HEK293 (cell line): ENCODE data around the gene GABRR1.
A peak's percentile ranks its signal among the peaks of the same experiment; 100 is the strongest.

Experiments
- CTCF ChIA-PET: fragments of 350-600 bp; formaldehyde crosslinking; extraction: SDS; loops from one replicate; lab custom pipeline; 2021; ENCODE audit warnings: antibody characterized with exemption; lab: Yijun Ruan, JAX
- POLR2A ChIA-PET: fragments of 300-600 bp; formaldehyde crosslinking; extraction: SDS; loops from one replicate; lab custom pipeline; 2020; ENCODE audit warnings: antibody characterized with exemption, inconsistent platforms; lab: Yijun Ruan, JAX
- H3K27ac ChIP-seq: fragments of 200-500 bp; sonication (Bioruptor generic); 2 replicates; pipeline ENCODE4 v1.5.1; 2014; ENCODE audit warnings: low read depth, low read length, control low read depth, inconsistent platforms; ENCODE audit errors: extremely low read depth
- H3K36me3 ChIP-seq, 2 experiments: fragments of 200-500 bp in 1 of 2; sonication (Bioruptor generic) in 1 of 2; 1 replicate in 1 of 2; 2 replicates in 1 of 2; pipeline ENCODE4 v1.5.1; 2014 to 2017; ENCODE audit warnings: inconsistent platforms in 2 of 2, low read length in 2 of 2; ENCODE audit not compliant: control insufficient read depth in 2 of 2, insufficient read depth in 1 of 2
- H3K4me1 ChIP-seq: fragments of 200-500 bp; sonication (Bioruptor generic); 2 replicates; pipeline ENCODE4 v1.5.1; 2014; ENCODE audit warnings: mild to moderate bottlenecking, low read length, inconsistent platforms; ENCODE audit not compliant: control insufficient read depth, insufficient read depth
- H3K4me3 ChIP-seq: 2 replicates; pipeline ENCODE4 v1.5.1; 2011; ENCODE audit warnings: low read depth, mild to moderate bottlenecking, control low read depth, low read length, moderate library complexity
- H3K9me3 ChIP-seq: fragments of 200-500 bp; sonication (Bioruptor generic); 2 replicates; pipeline ENCODE4 v1.5.1; 2014; ENCODE audit warnings: low read depth, low read length, inconsistent platforms; ENCODE audit not compliant: control insufficient read depth, insufficient read depth
- FEZF1 ChIP-seq: fragments of 450-650 bp; formaldehyde crosslinking; IDR thresholded peaks from 2 replicates; pipeline ENCODE4 v1.5.1; 2016; ENCODE audit warnings: missing biosample characterization, missing genetic modification characterization
- GLIS1 ChIP-seq: fragments of 450-650 bp; formaldehyde crosslinking; IDR thresholded peaks from 2 replicates; pipeline ENCODE4 v1.5.1; 2016; ENCODE audit warnings: missing biosample characterization, missing genetic modification characterization
- KLF9 ChIP-seq: fragments of 450-650 bp; formaldehyde crosslinking; IDR thresholded peaks from 2 replicates; pipeline ENCODE4 v1.5.1; 2016; ENCODE audit warnings: missing biosample characterization, missing genetic modification characterization, low read depth
- MEIS1 ChIP-seq: sonication (generic); formaldehyde crosslinking; IDR thresholded peaks from 2 replicates; pipeline ENCODE4 v1.8.1; 2022; ENCODE audit warnings: missing genetic modification reagents, mild to moderate bottlenecking, borderline replicate concordance
- SCRT2 ChIP-seq: fragments of 450-650 bp; formaldehyde crosslinking; IDR thresholded peaks from 2 replicates; pipeline ENCODE4 v1.5.1; 2016; ENCODE audit warnings: missing biosample characterization, missing genetic modification characterization
- SETDB1 ChIP-seq: IDR thresholded peaks from one replicate; pipeline ENCODE4 v1.6.1; 2017; ENCODE audit warnings: mild to moderate bottlenecking, low read length, moderate library complexity, mixed read lengths; ENCODE audit not compliant: insufficient read length
- SP7 ChIP-seq: fragments of 450-650 bp; formaldehyde crosslinking; IDR thresholded peaks from 2 replicates; pipeline ENCODE4 v1.5.1; 2016; ENCODE audit warnings: missing biosample characterization, missing genetic modification characterization
- ZFHX2 ChIP-seq: fragments of 450-650 bp; formaldehyde crosslinking; conservative IDR thresholded peaks from 2 replicates; pipeline ENCODE4 v1.5.1; 2016; ENCODE audit warnings: missing biosample characterization, missing genetic modification characterization
- ZNF112 ChIP-seq: fragments of 450-650 bp; formaldehyde crosslinking; IDR thresholded peaks from 2 replicates; pipeline ENCODE4 v1.5.0; 2017; ENCODE audit warnings: missing biosample characterization, missing genetic modification characterization
- ZNF18 ChIP-seq: fragments of 450-650 bp; formaldehyde crosslinking; IDR thresholded peaks from 2 replicates; pipeline ENCODE4 v1.5.1; 2016; ENCODE audit warnings: missing biosample characterization, missing genetic modification characterization
- ZNF184 ChIP-seq: fragments of 450-650 bp; IDR thresholded peaks from 2 replicates; pipeline ENCODE4 v1.5.1; 2018; ENCODE audit warnings: missing biosample characterization, mild to moderate bottlenecking, missing genetic modification characterization
- ZNF248 ChIP-seq: fragments of 450-650 bp; formaldehyde crosslinking; IDR thresholded peaks from 2 replicates; pipeline ENCODE4 v1.5.1; 2017; ENCODE audit warnings: missing biosample characterization, missing genetic modification characterization
- ZNF335 ChIP-seq: fragments of 450-650 bp; formaldehyde crosslinking; conservative IDR thresholded peaks from 2 replicates; pipeline ENCODE4 v1.5.1; 2016; ENCODE audit warnings: missing biosample characterization, missing genetic modification characterization
- ZNF341 ChIP-seq: fragments of 450-650 bp; formaldehyde crosslinking; IDR thresholded peaks from 2 replicates; pipeline ENCODE4; 2016; ENCODE audit warnings: low read depth, missing biosample characterization, missing genetic modification characterization
- ZNF350 ChIP-seq: fragments of 450-650 bp; formaldehyde crosslinking; IDR thresholded peaks from 2 replicates; pipeline ENCODE4 v1.5.0; 2017; ENCODE audit warnings: missing biosample characterization, mild to moderate bottlenecking, missing genetic modification characterization
- ZNF449 ChIP-seq: fragments of 450-650 bp; formaldehyde crosslinking; IDR thresholded peaks from 2 replicates; pipeline ENCODE4 v1.5.1; 2017; ENCODE audit warnings: missing biosample characterization, mild to moderate bottlenecking, missing genetic modification characterization, moderate library complexity
- ZNF530 ChIP-seq: fragments of 450-650 bp; formaldehyde crosslinking; IDR thresholded peaks from 2 replicates; pipeline ENCODE4 v1.5.1; 2016; ENCODE audit warnings: low read depth, missing biosample characterization, missing genetic modification characterization
- ZNF561 ChIP-seq: fragments of 450-650 bp; IDR thresholded peaks from 2 replicates; pipeline ENCODE4 v1.5.1; 2018; ENCODE audit warnings: missing biosample characterization, missing genetic modification characterization, borderline replicate concordance
- ZNF660 ChIP-seq: fragments of 450-650 bp; IDR thresholded peaks from 2 replicates; pipeline ENCODE4 v1.5.1; 2018; ENCODE audit warnings: missing biosample characterization, mild to moderate bottlenecking, missing genetic modification characterization
- ZNF677 ChIP-seq: fragments of 450-650 bp; IDR thresholded peaks from 2 replicates; pipeline ENCODE4 v1.5.0; 2018; ENCODE audit warnings: missing biosample characterization, mild to moderate bottlenecking, missing genetic modification characterization, moderate library complexity
- ZNF837 ChIP-seq: fragments of 450-650 bp; formaldehyde crosslinking; IDR thresholded peaks from 2 replicates; pipeline ENCODE4 v1.5.1; 2016; ENCODE audit warnings: missing biosample characterization, missing genetic modification characterization
- TF ChIP-seq, protein P1 (sequence below): fragments of 450-650 bp; formaldehyde crosslinking; IDR thresholded peaks from 2 replicates; pipeline ENCODE4 v1.5.1; 2016; ENCODE audit warnings: missing biosample characterization, missing genetic modification characterization
- TF ChIP-seq, protein P2 (sequence below): fragments of 450-650 bp; formaldehyde crosslinking; IDR thresholded peaks from 2 replicates; pipeline ENCODE4 v1.5.1; 2017; ENCODE audit warnings: missing biosample characterization, missing genetic modification characterization
- TF ChIP-seq, protein P3 (sequence below): fragments of 450-650 bp; IDR thresholded peaks from 2 replicates; pipeline ENCODE4 v1.5.1; 2018; ENCODE audit warnings: missing biosample characterization, missing genetic modification characterization
- TF ChIP-seq, protein P4 (sequence below): fragments of 450-650 bp; formaldehyde crosslinking; optimal IDR thresholded peaks from 2 replicates; pipeline ENCODE3; 2016; ENCODE audit warnings: missing biosample characterization, mild to moderate bottlenecking, missing genetic modification characterization
- TF ChIP-seq, protein P5 (sequence below): fragments of 450-650 bp; formaldehyde crosslinking; IDR thresholded peaks from 2 replicates; pipeline ENCODE4 v1.5.1; 2017; ENCODE audit warnings: missing biosample characterization, missing genetic modification characterization

The GABRR1 gene

DNA sequence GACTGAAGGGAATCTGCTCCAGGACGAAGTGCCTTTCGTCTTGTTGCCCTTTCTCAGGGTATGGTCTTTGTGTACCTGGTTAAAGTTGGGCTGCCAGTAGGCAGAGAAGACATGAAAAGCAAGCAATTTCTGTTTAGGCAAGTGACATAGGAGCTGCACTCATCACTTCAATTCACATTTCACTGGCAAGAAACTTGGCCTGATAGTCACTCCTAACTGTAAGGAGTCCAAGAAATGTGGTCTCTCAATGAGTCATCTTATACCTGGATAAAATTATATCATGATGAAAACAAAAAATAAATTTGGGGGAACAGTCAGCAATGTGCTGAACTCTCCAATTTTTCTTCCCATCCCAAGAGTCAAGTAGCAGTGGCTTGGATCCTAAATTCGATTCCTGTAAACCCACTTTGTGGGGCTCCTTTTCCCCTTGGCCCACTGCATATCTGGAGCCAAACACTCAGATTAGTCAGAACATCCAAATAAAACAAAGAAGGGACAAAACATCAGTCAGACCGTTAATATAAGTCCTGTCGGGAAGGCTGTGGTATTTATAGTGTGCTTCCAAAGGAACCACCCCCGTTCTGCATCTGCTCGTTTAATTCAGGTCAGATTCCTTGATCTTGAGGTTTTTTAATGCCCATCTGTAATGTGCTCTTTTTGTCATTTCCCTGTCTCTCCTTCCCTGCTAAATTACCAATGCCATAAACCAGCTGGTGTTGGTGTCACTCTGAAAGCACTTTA is 5.0 kb upstream of the GABRR1 start:
- Histone ChIP-seq H3K27ac (no peak overlapping the region), H3K4me3 (no peak overlapping the region), H3K36me3 (no peaks in the 10 kb centered on the region), H3K4me1 (peaks cover 6% of the 10 kb centered on the region; the same call in 1 of the 2 replicates), H3K9me3 (no peaks in the 10 kb centered on the region)
- TF ChIP-seq ZFHX2 (tag by site-specific recombination) (no peak), ZNF837 (tag by site-specific recombination) (no peak), ZNF112 (tag by site-specific recombination) (no peak), ZNF660 (tag by site-specific recombination) (0 out of 2 replicates have a peak, but pooled peaks have one; percentile 30), ZNF561 (tag by site-specific recombination) (no peak), ZNF449 (tag by site-specific recombination) (0 out of 2 replicates have a peak, but pooled peaks have one; percentile 9), FEZF1 (tag by site-specific recombination) (peak; percentile 78), GLIS1 (no peak), ZNF677 (tag by site-specific recombination) (no peak), ZNF184 (tag by site-specific recombination) (0 out of 2 replicates have a peak, but pooled peaks have one; percentile 7), ZNF530 (tag by site-specific recombination) (no peak), SP7 (tag by site-specific recombination) (peak; percentile 61; the same call in 1 of the 2 replicates), ZNF341 (tag by site-specific recombination) (no peak), SETDB1 (no peak), ZNF335 (tag by site-specific recombination) (peak; percentile 12; the same call in 1 of the 2 replicates), SCRT2 (no peak), ZNF18 (tag by site-specific recombination) (no peak), ZNF248 (tag by site-specific recombination) (no peak), ZNF350 (no peak), KLF9 (no peak), MEIS1 (CRISPR knock-in tag) (no peak)
- TF ChIP-seq, protein P1, sequence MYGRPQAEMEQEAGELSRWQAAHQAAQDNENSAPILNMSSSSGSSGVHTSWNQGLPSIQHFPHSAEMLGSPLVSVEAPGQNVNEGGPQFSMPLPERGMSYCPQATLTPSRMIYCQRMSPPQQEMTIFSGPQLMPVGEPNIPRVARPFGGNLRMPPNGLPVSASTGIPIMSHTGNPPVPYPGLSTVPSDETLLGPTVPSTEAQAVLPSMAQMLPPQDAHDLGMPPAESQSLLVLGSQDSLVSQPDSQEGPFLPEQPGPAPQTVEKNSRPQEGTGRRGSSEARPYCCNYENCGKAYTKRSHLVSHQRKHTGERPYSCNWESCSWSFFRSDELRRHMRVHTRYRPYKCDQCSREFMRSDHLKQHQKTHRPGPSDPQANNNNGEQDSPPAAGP (tag by site-specific recombination) = no peak
- TF ChIP-seq, protein P2, sequence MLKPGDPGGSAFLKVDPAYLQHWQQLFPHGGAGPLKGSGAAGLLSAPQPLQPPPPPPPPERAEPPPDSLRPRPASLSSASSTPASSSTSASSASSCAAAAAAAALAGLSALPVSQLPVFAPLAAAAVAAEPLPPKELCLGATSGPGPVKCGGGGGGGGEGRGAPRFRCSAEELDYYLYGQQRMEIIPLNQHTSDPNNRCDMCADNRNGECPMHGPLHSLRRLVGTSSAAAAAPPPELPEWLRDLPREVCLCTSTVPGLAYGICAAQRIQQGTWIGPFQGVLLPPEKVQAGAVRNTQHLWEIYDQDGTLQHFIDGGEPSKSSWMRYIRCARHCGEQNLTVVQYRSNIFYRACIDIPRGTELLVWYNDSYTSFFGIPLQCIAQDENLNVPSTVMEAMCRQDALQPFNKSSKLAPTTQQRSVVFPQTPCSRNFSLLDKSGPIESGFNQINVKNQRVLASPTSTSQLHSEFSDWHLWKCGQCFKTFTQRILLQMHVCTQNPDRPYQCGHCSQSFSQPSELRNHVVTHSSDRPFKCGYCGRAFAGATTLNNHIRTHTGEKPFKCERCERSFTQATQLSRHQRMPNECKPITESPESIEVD (tag by site-specific recombination) = peak; percentile 83
- TF ChIP-seq, protein P3, sequence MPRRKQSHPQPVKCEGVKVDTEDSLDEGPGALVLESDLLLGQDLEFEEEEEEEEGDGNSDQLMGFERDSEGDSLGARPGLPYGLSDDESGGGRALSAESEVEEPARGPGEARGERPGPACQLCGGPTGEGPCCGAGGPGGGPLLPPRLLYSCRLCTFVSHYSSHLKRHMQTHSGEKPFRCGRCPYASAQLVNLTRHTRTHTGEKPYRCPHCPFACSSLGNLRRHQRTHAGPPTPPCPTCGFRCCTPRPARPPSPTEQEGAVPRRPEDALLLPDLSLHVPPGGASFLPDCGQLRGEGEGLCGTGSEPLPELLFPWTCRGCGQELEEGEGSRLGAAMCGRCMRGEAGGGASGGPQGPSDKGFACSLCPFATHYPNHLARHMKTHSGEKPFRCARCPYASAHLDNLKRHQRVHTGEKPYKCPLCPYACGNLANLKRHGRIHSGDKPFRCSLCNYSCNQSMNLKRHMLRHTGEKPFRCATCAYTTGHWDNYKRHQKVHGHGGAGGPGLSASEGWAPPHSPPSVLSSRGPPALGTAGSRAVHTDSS (tag by site-specific recombination) = no peak
- TF ChIP-seq, protein P4, sequence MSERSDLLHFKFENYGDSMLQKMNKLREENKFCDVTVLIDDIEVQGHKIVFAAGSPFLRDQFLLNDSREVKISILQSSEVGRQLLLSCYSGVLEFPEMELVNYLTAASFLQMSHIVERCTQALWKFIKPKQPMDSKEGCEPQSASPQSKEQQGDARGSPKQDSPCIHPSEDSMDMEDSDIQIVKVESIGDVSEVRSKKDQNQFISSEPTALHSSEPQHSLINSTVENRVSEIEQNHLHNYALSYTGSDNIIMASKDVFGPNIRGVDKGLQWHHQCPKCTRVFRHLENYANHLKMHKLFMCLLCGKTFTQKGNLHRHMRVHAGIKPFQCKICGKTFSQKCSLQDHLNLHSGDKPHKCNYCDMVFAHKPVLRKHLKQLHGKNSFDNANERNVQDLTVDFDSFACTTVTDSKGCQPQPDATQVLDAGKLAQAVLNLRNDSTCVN (tag by site-specific recombination) = no peak
- TF ChIP-seq, protein P5, sequence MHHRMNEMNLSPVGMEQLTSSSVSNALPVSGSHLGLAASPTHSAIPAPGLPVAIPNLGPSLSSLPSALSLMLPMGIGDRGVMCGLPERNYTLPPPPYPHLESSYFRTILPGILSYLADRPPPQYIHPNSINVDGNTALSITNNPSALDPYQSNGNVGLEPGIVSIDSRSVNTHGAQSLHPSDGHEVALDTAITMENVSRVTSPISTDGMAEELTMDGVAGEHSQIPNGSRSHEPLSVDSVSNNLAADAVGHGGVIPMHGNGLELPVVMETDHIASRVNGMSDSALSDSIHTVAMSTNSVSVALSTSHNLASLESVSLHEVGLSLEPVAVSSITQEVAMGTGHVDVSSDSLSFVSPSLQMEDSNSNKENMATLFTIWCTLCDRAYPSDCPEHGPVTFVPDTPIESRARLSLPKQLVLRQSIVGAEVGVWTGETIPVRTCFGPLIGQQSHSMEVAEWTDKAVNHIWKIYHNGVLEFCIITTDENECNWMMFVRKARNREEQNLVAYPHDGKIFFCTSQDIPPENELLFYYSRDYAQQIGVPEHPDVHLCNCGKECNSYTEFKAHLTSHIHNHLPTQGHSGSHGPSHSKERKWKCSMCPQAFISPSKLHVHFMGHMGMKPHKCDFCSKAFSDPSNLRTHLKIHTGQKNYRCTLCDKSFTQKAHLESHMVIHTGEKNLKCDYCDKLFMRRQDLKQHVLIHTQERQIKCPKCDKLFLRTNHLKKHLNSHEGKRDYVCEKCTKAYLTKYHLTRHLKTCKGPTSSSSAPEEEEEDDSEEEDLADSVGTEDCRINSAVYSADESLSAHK (tag by site-specific recombination) = no peak
- ChIA-PET CTCF (interaction anchor here (0.7 kb wide), 1 partner anchor 15 kb away, joined by 4 read pairs; no protein-coding TSS in a partner anchor), POLR2A (interaction anchor here (1.3 to 1.9 kb wide), 2 partner anchors 76 to 142 kb away, joined by 3 to 5 read pairs; partner anchors contain the start of genes PM20D2 and PNRC1)
